Activated naive CD8-positive, alpha-beta T cell treated with anti-CD3 and anti-CD28 coated beads, Interleukin-2, amount 50 U/mL, for 16 hours (primary cell): Measurements from ENCODE around the gene HCFC1R1.

ENCODE experiments used
- DNase-seq: peaks from one replicate; pipeline ENCODE4 v3.0.0-alpha.2; 2020; ENCODE audit warnings: low read depth, low spot score

Gene HCFC1R1

GRCh38 chr16:3020247-3020603 is 3.5 kb downstream of the HCFC1R1 start, which contains the start of gene TNFRSF12A:
TNFRSF12A (plus strand) TSS chr16:3020368; CDS start chr16:3020398, 30 bp downstream.
- DNase-seq = no peak

- DNase-seq = no peak
These were observed 4.0 kb downstream of the HCFC1R1 start for GRCh38 chr16:3019594-3020246.

DNA sequence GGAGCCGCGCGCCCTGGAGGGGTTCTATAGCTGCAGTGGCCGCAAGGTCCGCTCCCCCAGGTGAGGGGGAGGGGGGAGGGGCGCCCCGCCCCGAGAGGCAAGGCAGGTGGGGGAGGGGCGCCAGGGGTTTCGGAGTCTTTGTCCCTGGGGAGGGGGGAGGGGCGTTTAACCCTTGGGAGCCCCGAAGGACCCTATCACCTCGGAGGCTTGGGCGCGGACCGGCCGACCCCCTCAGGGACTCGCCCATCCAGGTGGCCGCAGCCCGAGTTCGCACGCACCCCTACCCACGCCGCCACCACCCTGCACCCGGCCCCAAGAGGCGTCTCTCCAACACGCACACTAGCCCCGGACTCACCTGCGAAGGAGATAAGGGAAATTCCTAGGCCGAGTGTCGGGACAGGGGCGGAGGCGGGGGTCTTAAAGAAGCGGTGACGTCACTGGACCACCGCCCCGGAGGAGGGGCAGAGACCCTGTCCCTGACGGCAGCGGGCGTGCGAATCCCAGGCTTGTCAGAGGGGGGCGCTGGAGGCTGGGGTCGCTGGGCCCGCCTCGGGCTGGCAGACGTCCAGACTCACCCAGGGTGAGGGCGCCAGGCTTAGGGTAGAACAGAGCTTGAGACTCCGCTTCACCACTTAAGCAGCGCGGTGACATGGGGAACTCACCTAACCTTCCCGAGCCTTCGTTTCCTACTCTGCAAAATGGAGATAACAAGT is 5.8 kb downstream of the HCFC1R1 start, which contains the start of gene CLDN6:
Gene CLDN6, minus strand, starts transcription at position 390 of the 713 bp plus-strand sequence. CDS start 2,162 bp downstream, outside the sequence.
- no peak for DNase-seq

GRCh38 chr16:3017344-3017743 is 6.4 kb downstream of the HCFC1R1 start:
- no peak for DNase-seq

DNA sequence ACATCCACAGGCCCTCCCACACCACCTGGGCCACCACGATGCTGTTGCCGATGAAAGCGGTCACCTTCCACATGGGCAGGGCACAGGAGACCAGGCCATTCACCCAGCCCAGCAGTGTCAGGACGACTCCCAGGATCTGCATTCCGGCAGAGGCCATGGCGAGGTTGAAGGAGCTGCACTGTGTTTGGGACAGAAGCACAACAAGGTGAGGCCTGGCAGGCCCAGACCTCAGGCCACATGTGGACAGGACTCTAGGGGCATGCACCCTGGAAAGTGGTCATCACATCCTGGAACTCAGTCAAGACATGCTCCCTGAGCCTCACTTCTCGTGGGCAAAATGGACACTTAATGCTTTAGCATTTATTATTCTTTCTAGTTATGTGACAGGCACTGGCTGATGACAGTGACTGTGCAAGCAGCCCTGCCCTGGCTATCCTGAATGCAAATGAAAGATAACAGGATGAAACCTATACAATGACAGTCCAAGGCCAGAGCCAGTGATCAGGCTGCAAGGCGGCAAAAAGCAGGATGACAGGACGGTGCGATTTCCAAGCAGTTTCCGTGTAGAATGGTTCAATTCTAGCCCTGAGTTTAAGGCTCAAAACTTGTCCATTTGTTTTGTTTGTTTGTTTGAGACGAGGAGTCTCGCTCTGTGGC is 7.7 kb downstream of the HCFC1R1 start:
- DNase-seq = no peak

- DNase-seq = no peak
These were observed 8.8 kb downstream of the HCFC1R1 start for GRCh38 chr16:3014971-3015370.

DNA sequence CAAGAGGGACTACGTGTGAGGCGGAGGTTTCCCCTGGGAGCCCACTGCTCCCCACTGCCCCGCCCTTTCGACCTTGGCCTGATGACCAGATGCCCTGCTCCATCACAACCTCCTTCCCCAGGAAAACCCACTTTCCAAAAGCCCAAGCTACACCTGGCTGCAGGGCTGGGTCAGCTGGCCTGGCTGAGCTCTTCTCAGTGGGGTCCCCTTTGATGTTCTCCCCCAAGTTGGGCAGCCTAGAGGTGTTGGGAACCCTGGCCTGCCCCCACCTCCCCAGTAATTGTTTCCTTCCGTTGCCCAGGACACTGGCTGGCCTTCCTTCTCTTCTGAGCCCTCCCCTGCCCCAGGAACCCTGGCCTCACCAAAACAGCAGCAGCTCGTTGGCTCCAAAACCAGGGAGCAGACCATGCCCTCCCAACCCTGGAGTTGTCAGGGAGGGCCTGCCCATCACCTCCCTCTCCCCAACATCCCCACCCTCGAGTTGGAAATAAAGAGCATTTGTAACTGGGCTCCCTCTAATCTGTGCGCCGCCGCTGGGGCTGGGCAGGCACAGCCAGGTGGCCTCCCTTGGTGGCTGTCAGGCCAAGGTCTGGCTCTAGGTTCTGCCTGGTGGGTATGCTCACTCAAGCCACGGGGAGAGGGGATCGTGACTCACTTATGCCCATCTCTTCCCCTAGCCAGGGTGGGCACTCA is 9.6 kb downstream of the HCFC1R1 start:
- DNase-seq = no peak

DNA sequence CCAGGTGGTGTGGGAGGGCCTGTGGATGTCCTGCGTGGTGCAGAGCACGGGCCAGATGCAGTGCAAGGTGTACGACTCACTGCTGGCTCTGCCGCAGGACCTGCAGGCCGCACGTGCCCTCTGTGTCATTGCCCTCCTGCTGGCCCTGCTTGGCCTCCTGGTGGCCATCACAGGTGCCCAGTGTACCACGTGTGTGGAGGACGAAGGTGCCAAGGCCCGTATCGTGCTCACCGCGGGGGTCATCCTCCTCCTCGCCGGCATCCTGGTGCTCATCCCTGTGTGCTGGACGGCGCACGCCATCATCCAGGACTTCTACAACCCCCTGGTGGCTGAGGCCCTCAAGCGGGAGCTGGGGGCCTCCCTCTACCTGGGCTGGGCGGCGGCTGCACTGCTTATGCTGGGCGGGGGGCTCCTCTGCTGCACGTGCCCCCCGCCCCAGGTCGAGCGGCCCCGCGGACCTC is 10.2 kb downstream of the HCFC1R1 start:
- no peak for DNase-seq

DNA sequence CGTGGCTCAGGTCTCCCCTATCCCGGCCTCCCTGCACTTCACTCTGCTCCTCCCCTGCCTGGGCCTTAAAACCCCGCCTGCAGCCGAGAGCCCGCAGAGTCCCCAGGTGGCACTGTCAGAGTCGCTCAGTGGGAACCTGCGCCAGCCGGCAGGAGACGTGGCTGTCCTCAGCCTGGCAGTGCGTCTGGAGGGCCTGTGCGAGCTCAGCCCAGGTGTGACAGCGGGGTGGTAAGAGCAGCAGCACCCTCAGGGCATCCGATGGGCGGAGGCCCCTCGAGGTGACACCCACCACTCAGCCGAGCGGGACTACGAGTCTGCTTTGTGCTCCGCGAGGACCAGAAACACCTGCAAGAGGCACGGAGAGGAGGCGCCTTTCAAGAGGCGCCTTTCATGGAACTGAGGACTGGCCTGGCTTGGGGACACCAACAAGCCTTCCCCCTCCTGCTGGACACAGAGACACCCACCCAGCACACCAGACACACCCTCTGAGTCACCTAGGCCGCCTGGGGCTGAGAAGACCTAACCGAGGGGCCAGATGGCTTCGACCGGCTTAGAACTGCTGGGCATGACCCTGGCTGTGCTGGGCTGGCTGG is 10.8 kb downstream of the HCFC1R1 start, which contains the start of gene CLDN9:
Gene CLDN9, plus strand, starts transcription at position 96 of the 593 bp plus-strand sequence. Its CDS starts 440 bp downstream, at position 536.
- no peak for DNase-seq

- DNase-seq = no peak
These were observed 11.5 kb downstream of the HCFC1R1 start for GRCh38 chr16:3012246-3012645.

DNA sequence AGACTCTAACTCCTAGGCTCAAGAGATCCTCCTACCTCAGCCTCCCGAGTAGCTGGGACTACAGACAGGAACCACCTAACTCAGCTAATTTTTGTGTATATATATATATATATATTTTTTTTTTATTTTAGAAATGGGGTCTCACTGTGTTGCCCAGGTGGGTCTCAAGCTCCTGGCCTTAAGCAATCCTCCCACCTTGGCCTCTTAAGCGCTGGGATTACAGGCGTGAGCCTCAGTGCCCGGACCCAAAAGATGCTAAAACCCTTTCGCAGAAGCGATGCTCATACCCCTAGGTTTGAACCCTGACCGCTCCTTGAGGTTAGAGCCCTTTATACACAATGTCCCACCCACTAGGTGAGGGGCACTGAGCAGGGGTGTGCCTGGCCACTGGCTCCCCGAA is 13.2 kb downstream of the HCFC1R1 start:
- no peak for DNase-seq

DNA sequence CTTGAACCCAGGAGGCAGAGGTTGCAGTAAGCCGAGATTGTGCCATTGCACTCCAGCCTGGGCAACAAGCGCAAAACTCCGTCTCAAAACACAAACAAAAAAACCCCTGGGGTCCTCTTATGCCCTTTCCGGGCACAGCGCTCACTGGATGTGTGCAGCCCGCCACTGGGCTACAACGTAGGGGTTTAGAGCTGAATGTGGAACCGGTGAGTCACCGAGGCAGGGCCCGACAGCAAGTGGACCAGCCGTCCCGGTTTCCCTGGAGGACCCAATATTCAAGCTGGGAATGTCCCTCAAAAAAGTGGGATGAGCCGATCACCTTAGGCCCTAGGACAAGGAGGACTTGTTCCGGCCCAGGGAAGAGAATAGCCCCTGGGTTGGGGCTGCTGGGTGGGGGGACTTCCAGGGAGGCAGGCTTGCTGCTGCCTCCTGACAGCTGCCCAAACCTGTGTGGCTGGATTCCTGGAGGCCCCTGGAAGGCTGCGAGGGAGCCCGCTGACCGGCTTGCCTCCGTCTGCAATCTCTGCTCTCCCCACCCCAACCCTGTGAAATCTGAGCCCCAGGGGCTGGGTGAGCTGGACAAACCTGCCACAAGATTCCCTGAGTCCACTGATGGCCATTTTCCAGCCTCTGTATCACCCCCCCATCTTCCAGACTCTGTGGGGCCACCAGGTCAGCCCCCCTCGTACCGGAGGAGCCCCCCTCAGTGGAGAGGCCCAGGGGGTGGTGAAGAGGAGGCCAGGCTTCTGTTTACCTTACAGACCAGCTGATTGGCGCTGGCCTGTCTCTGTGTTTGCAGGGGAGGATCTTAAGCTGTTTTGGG is 14.0 kb downstream of the HCFC1R1 start:
- DNase-seq = no peak

GRCh38 chr16:3008690-3009037 is 15.1 kb downstream of the HCFC1R1 start:
- DNase-seq = no peak

- no peak for DNase-seq
These were observed 15.6 kb downstream of the HCFC1R1 start for GRCh38 chr16:3007957-3008689.

- DNase-seq = no peak
These were observed 16.4 kb downstream of the HCFC1R1 start for GRCh38 chr16:3007059-3007956.

DNA sequence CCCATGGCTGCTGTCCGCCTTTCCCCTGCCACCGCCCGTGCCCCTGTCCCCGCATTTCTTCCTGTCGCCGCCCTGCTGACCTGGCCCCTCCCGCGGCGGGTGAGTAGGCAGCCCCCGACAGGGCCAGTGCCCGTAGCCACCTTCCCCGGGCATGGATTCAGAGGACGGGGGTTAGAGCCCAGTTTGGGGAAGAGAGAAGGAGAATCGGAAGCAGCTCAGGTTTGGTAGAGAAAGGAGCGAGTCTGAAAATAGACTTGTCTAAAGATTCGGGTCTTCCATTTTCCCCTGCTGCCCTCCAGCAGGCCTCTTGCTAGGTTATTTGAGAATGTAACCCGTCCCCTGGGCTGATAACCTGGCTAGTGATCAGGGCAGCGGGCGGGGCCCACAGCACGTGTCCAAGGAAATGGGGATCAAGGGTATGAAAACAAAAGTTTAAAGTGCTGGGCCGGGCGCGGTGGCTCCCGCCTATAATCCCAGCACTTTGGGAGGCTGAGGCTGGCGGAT is 18.9 kb downstream of the HCFC1R1 start:
- no peak for DNase-seq

DNA sequence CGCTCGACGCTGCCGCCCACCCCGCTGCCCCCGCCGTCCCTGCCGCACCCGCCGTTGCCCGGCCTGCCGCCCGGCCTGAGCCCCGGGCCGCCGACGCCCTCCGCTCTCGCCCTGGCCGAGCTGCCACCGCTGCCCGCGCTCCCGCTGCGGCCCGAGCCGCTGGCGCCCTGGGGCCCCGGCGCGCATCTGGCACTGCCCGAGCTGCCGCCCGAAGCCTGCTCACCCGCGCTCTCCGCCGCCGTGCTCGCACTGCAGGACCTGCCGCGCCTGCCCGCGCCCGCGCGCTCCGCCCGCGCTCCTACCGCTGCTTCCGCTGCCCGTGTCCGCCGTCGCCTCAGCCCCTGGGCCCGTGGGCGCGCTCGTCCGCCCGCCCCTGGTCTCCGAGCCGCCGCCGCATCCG is 19.4 kb downstream of the HCFC1R1 start:
- DNase-seq = no peak

DNA sequence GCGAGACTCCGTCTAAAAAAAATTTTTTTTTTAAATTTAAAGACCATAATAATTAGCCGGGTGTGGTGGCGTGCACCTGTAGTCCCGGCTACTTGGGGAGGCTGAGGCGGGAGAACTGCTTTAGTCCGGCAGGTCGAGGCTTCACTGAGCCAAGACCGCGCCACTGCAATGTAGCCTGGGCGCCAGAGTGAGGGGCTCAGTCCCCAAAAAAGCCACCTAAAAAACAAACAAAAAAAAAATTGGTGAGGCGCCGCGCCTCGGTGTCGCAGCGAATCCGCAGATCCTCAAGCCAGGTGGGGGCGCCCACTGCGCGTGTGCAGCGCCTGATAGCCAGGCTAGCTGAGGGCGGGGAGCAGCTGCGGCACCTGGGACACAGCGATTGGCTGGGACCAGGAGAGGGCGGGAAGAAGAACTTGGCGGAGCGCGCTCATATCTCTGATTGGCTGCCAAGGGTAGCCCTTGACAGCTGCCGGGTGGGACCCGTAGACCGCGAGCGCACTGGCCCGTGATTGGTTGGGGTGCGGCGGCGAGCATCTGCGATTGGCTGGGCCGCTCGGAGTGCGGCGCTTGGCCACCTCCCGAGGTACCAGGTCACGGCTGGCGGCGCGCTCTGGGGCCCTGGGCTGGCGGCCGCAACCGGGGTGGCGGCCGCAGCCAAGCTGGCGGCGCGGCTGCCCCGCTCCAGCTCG is 20.0 kb downstream of the HCFC1R1 start:
- peak; percentile 92 for DNase-seq
